GM19240 (cell line): Measurements from ENCODE around the gene SOHLH1.

Source experiments
- DNase-seq: peaks from one replicate; pipeline ENCODE4 v3.0.0; 2011; ENCODE audit warnings: low spot score; ENCODE audit not compliant: insufficient read length

SOHLH1 gene

GRCh38 chr9:135731454-135731853 lies 32.2 kb upstream of the SOHLH1 start:
- DNase-seq: no peak

GRCh38 chr9:135729480-135729879 lies 30.2 kb upstream of the SOHLH1 start:
- no peak for DNase-seq

- no peak for DNase-seq
These were observed 29.3 kb upstream of the SOHLH1 start for GRCh38 chr9:135728436-135729110.

GRCh38 chr9:135727257-135727875 lies 28.1 kb upstream of the SOHLH1 start:
- no peak for DNase-seq

- no peak for DNase-seq
These were observed 27.0 kb upstream of the SOHLH1 start for GRCh38 chr9:135726138-135726853.

GRCh38 chr9:135724186-135724787 lies 25.0 kb upstream of the SOHLH1 start:
- DNase-seq: no peak

GRCh38 chr9:135722365-135722764 lies 23.1 kb upstream of the SOHLH1 start:
- no peak for DNase-seq

GRCh38 chr9:135719472-135719871 lies 20.2 kb upstream of the SOHLH1 start:
- DNase-seq: no peak

GRCh38 chr9:135718616-135719015 lies 19.3 kb upstream of the SOHLH1 start:
- no peak for DNase-seq

- no peak for DNase-seq
These were observed 18.1 kb upstream of the SOHLH1 start for GRCh38 chr9:135717410-135717809.

- no peak for DNase-seq
These were observed 16.8 kb upstream of the SOHLH1 start for GRCh38 chr9:135716045-135716444.

GRCh38 chr9:135715056-135715595 lies 15.8 kb upstream of the SOHLH1 start:
- no peak for DNase-seq

- no peak for DNase-seq
These were observed 15.2 kb upstream of the SOHLH1 start for GRCh38 chr9:135714242-135715055.

GRCh38 chr9:135712613-135713295 lies 13.5 kb upstream of the SOHLH1 start:
- DNase-seq: no peak

- no peak for DNase-seq
These were observed 12.6 kb upstream of the SOHLH1 start for GRCh38 chr9:135711881-135712280.

GRCh38 chr9:135711391-135711790 lies 12.1 kb upstream of the SOHLH1 start:
- no peak for DNase-seq

GRCh38 chr9:135708164-135708563 lies 8.9 kb upstream of the SOHLH1 start:
- DNase-seq: no peak

GRCh38 chr9:135707252-135708138 lies 8.2 kb upstream of the SOHLH1 start:
- no peak for DNase-seq

- no peak for DNase-seq
These were observed 7.0 kb upstream of the SOHLH1 start for GRCh38 chr9:135706288-135706687.
